ENCODE data around the gene PFKFB2.

The PFKFB2 gene

DNA sequence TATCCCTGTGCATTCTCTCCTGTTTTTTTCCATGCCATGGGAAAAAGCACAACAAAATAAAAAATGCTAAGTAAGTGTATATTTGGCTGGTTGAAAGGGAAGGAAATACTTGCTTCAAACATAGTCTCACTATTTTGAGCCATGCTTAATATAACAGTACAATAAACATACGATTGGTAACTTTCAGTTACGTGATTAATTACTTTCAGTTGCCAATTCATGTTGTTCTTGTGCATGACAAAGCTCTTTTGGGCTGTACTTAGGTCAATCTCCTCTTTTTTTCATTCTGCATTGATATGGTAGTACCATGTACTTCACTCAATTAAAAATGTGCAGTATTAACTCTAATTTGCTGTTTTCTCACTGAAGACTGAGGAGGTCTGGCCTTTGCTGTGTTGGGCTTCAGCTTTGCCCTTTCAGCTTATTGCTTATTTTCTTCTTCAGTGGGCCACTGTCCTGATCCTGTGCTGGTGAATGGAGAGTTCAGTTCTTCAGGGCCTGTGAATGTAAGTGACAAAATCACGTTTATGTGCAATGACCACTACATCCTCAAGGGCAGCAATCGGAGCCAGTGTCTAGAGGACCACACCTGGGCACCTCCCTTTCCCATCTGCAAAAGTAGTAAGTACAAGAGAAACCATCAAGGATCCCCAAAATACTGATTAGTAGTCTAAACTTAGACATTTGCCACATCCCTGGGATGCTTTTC is 38.3 kb downstream of the PFKFB2 start:
- no peaks in the 10 kb centered on the region for H3K9me3 ChIP-seq (ENCODE audit: control insufficient read depth, insufficient read depth, low read depth, low read length)
- H3K36me3 ChIP-seq (ENCODE audit: control insufficient read depth in 2 of 2, insufficient read depth in 1 of 2, low read length in 2 of 2): no peaks in the 10 kb centered on the region
- CTCF ChIA-PET: interaction anchor here (0.6 to 0.8 kb wide), 2 partner anchors 427 to 438 kb away, joined by 3 read pairs; no protein-coding TSS in a partner anchor
- H3K4me1 ChIP-seq (ENCODE audit: control insufficient read depth, insufficient read depth, low read length): no peaks in the 10 kb centered on the region
- no peak overlapping the region for H3K4me3 ChIP-seq (ENCODE audit: low read depth, low read length)
- no peak overlapping the region for H3K27ac ChIP-seq (ENCODE audit: extremely low read depth, low read depth, low read length)
- POLR2A ChIA-PET: no interaction called here
- TF ChIP-seq ZNF248 (tag by site-specific recombination; IDR thresholded peaks at IDR 0.05) (no peak), WT1 (tag by site-specific recombination; IDR thresholded peaks at IDR 0.05) (no peak), GFI1B (tag by site-specific recombination; IDR thresholded peaks at IDR 0.05) (no peak), ZBTB48 (tag by site-specific recombination; IDR thresholded peaks at IDR 0.05) (no peak), ZNF157 (tag by site-specific recombination; IDR thresholded peaks at IDR 0.05) (no peak), ZNF404 (tag by site-specific recombination; IDR thresholded peaks at IDR 0.05) (no peak), ZNF121 (tag by site-specific recombination; IDR thresholded peaks at IDR 0.05) (no peak), TCF7L2 (IDR thresholded peaks at IDR 0.05; ENCODE audit: borderline replicate concordance, low read depth, low read length) (no peak), ZNF24 (tag by site-specific recombination; IDR thresholded peaks at IDR 0.05) (no peak), FEZF1 (tag by site-specific recombination; IDR thresholded peaks at IDR 0.05) (no peak), ZNF707 (tag by site-specific recombination; IDR thresholded peaks at IDR 0.05) (no peak), EGR2 (tag by site-specific recombination; IDR thresholded peaks at IDR 0.05; ENCODE audit: low read depth) (no peak), ZBTB21 (tag by site-specific recombination; IDR thresholded peaks at IDR 0.05) (no peak)
- TF ChIP-seq, protein P1, sequence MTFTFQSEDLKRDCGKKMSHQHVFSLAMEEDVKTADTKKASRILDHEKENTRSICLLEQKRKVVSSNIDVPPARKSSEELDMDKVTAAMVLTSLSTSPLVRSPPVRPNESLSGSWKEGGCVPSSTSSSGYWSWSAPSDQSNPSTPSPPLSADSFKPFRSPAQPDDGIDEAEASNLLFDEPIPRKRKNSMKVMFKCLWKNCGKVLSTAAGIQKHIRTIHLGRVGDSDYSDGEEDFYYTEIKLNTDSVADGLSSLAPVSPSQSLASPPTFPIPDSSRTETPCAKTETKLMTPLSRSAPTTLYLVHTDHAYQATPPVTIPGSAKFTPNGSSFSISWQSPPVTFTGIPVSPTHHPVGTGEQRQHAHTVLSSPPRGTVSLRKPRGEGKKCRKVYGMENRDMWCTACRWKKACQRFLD (tag by site-specific recombination; IDR thresholded peaks at IDR 0.05): no peak
- TF ChIP-seq, protein P2, sequence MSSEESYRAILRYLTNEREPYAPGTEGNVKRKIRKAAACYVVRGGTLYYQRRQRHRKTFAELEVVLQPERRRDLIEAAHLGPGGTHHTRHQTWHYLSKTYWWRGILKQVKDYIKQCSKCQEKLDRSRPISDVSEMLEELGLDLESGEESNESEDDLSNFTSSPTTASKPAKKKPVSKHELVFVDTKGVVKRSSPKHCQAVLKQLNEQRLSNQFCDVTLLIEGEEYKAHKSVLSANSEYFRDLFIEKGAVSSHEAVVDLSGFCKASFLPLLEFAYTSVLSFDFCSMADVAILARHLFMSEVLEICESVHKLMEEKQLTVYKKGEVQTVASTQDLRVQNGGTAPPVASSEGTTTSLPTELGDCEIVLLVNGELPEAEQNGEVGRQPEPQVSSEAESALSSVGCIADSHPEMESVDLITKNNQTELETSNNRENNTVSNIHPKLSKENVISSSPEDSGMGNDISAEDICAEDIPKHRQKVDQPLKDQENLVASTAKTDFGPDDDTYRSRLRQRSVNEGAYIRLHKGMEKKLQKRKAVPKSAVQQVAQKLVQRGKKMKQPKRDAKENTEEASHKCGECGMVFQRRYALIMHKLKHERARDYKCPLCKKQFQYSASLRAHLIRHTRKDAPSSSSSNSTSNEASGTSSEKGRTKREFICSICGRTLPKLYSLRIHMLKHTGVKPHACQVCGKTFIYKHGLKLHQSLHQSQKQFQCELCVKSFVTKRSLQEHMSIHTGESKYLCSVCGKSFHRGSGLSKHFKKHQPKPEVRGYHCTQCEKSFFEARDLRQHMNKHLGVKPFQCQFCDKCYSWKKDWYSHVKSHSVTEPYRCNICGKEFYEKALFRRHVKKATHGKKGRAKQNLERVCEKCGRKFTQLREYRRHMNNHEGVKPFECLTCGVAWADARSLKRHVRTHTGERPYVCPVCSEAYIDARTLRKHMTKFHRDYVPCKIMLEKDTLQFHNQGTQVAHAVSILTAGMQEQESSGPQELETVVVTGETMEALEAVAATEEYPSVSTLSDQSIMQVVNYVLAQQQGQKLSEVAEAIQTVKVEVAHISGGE (tag by site-specific recombination; conservative IDR thresholded peaks at IDR 0.05; ENCODE audit: low read depth): no peak
- TF ChIP-seq, protein P3, sequence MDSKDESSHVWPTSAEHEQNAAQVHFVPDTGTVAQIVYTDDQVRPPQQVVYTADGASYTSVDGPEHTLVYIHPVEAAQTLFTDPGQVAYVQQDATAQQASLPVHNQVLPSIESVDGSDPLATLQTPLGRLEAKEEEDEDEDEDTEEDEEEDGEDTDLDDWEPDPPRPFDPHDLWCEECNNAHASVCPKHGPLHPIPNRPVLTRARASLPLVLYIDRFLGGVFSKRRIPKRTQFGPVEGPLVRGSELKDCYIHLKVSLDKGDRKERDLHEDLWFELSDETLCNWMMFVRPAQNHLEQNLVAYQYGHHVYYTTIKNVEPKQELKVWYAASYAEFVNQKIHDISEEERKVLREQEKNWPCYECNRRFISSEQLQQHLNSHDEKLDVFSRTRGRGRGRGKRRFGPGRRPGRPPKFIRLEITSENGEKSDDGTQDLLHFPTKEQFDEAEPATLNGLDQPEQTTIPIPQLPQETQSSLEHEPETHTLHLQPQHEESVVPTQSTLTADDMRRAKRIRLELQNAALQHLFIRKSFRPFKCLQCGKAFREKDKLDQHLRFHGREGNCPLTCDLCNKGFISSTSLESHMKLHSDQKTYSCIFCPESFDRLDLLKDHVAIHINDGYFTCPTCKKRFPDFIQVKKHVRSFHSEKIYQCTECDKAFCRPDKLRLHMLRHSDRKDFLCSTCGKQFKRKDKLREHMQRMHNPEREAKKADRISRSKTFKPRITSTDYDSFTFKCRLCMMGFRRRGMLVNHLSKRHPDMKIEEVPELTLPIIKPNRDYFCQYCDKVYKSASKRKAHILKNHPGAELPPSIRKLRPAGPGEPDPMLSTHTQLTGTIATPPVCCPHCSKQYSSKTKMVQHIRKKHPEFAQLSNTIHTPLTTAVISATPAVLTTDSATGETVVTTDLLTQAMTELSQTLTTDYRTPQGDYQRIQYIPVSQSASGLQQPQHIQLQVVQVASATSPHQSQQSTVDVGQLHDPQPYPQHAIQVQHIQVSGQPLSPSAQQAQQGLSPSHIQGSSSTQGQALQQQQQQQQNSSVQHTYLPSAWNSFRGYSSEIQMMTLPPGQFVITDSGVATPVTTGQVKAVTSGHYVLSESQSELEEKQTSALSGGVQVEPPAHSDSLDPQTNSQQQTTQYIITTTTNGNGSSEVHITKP (tag by site-specific recombination; IDR thresholded peaks at IDR 0.05): no peak

- H3K9me3 ChIP-seq (ENCODE audit: control insufficient read depth, insufficient read depth, low read depth, low read length): no peaks in the 10 kb centered on the region
- H3K4me1 ChIP-seq (ENCODE audit: control insufficient read depth, insufficient read depth, low read length): no peaks in the 10 kb centered on the region
- POLR2A ChIA-PET: no interaction called here
- H3K4me3 ChIP-seq (ENCODE audit: low read depth, low read length): no peak overlapping the region
- no peak for TF ChIP-seq SP3 (tag by site-specific recombination; IDR thresholded peaks at IDR 0.05)
- TF ChIP-seq ZNF16 (tag by site-specific recombination; IDR thresholded peaks at IDR 0.05; ENCODE audit: low read depth): no peak
- TF ChIP-seq HOXC10 (CRISPR knock-in tag; IDR thresholded peaks at IDR 0.05): no peak
- no peak for TF ChIP-seq ZIC2 (tag by site-specific recombination; IDR thresholded peaks at IDR 0.05)
- CTCF ChIA-PET: interaction anchor here (0.7 to 1.5 kb wide), 2 partner anchors 11 to 347 kb away, joined by 3 to 8 read pairs; no protein-coding TSS in a partner anchor
- no peak overlapping the region for H3K27ac ChIP-seq (ENCODE audit: extremely low read depth, low read depth, low read length)
- H3K36me3 ChIP-seq (ENCODE audit: control insufficient read depth in 2 of 2, insufficient read depth in 1 of 2, low read length in 2 of 2): no peaks in the 10 kb centered on the region
Measured at GRCh38 chr1:207093944-207094343, 40.9 kb downstream of the PFKFB2 start.

Data from HEK293 (cell line).